Measurements from ENCODE around the gene TCEAL4. TPM values are rescaled to one million over a fixed set of nuclear protein-coding genes. Genes with fewer than 3 reads are reported as not detected.

The TCEAL4 gene
- total and polyA plus RNA-seq, 2 of the 13 experiments (the other 11 are each of a cell fraction or from before 2014, with no cell fraction given): 12.6 to 31.0 TPM

DNA sequence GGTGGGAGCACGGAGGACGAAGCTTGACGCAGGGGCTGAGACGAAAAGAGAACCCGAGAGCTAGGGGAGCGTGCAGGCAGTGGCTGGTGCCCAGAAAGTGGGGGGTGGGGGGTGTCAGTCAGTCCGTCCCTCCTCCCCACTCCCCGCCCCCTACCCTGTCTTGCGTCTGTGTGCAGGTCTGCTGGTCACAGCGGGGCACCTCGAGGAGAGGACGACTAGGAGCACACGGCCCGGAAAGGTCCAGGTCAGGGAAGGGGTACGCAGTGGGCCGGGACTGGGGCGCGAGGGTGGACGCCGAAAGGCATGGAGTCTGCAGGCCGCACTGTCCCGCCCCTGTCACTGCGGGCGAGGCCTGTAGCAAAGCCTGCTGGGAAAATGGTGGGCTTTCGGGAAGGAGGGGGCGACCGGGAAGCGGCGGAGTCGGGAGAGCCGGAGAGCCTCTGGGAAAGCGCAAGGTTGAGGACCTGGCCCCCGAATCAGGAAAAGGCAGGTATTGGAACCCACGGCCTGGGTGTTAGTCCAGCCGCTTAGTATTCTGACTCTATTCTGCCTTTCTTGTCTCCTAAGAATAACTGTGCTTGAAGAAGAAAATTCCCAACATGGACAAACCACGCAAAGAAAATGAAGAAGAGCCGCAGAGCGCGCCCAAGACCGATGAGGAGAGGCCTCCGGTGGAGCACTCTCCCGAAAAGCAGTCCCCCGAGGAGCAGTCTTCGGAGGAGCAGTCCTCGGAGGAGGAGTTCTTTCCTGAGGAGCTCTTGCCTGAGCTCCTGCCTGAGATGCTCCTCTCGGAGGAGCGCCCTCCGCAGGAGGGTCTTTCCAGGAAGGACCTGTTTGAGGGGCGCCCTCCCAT lies 44.2 kb downstream of the TCEAL4 start (continued):
- no peak for TF ChIP-seq LRRFIP1 (CRISPR knock-in tag; conservative IDR thresholded peaks at IDR 0.05)
- TF ChIP-seq, protein P1, sequence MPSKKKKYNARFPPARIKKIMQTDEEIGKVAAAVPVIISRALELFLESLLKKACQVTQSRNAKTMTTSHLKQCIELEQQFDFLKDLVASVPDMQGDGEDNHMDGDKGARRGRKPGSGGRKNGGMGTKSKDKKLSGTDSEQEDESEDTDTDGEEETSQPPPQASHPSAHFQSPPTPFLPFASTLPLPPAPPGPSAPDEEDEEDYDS (CRISPR knock-in tag; IDR thresholded peaks at IDR 0.05): no peak
- TF ChIP-seq, protein P2, sequence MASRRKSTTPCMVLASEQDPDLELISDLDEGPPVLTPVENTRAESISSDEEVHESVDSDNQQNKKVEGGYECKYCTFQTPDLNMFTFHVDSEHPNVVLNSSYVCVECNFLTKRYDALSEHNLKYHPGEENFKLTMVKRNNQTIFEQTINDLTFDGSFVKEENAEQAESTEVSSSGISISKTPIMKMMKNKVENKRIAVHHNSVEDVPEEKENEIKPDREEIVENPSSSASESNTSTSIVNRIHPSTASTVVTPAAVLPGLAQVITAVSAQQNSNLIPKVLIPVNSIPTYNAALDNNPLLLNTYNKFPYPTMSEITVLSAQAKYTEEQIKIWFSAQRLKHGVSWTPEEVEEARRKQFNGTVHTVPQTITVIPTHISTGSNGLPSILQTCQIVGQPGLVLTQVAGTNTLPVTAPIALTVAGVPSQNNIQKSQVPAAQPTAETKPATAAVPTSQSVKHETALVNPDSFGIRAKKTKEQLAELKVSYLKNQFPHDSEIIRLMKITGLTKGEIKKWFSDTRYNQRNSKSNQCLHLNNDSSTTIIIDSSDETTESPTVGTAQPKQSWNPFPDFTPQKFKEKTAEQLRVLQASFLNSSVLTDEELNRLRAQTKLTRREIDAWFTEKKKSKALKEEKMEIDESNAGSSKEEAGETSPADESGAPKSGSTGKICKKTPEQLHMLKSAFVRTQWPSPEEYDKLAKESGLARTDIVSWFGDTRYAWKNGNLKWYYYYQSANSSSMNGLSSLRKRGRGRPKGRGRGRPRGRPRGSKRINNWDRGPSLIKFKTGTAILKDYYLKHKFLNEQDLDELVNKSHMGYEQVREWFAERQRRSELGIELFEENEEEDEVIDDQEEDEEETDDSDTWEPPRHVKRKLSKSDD (CRISPR knock-in tag; IDR thresholded peaks at IDR 0.05; ENCODE audit: low read depth): 0 out of 2 replicates have a peak, but pooled peaks have one; percentile 24
- TF ChIP-seq IKZF4 (CRISPR knock-in tag; IDR thresholded peaks at IDR 0.05; ENCODE audit: borderline replicate concordance, low read depth, not compliant biosample characterization): peak; percentile 30
- TF ChIP-seq, protein P3, sequence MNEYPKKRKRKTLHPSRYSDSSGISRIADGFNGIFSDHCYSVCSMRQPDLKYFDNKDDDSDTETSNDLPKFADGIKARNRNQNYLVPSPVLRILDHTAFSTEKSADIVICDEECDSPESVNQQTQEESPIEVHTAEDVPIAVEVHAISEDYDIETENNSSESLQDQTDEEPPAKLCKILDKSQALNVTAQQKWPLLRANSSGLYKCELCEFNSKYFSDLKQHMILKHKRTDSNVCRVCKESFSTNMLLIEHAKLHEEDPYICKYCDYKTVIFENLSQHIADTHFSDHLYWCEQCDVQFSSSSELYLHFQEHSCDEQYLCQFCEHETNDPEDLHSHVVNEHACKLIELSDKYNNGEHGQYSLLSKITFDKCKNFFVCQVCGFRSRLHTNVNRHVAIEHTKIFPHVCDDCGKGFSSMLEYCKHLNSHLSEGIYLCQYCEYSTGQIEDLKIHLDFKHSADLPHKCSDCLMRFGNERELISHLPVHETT (CRISPR knock-in tag; conservative IDR thresholded peaks at IDR 0.05): no peak
- TF ChIP-seq, protein P4, sequence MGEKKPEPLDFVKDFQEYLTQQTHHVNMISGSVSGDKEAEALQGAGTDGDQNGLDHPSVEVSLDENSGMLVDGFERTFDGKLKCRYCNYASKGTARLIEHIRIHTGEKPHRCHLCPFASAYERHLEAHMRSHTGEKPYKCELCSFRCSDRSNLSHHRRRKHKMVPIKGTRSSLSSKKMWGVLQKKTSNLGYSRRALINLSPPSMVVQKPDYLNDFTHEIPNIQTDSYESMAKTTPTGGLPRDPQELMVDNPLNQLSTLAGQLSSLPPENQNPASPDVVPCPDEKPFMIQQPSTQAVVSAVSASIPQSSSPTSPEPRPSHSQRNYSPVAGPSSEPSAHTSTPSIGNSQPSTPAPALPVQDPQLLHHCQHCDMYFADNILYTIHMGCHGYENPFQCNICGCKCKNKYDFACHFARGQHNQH (CRISPR knock-in tag; IDR thresholded peaks at IDR 0.05): no peak
- no peak for TF ChIP-seq DMTF1 (CRISPR knock-in tag; IDR thresholded peaks at IDR 0.05)
- TF ChIP-seq ZNF256 (CRISPR knock-in tag; conservative IDR thresholded peaks at IDR 0.05): no peak
- TF ChIP-seq ZFX (CRISPR knock-in tag; IDR thresholded peaks at IDR 0.05; ENCODE audit: low read depth): peak; percentile 94
- TF ChIP-seq, protein P5, sequence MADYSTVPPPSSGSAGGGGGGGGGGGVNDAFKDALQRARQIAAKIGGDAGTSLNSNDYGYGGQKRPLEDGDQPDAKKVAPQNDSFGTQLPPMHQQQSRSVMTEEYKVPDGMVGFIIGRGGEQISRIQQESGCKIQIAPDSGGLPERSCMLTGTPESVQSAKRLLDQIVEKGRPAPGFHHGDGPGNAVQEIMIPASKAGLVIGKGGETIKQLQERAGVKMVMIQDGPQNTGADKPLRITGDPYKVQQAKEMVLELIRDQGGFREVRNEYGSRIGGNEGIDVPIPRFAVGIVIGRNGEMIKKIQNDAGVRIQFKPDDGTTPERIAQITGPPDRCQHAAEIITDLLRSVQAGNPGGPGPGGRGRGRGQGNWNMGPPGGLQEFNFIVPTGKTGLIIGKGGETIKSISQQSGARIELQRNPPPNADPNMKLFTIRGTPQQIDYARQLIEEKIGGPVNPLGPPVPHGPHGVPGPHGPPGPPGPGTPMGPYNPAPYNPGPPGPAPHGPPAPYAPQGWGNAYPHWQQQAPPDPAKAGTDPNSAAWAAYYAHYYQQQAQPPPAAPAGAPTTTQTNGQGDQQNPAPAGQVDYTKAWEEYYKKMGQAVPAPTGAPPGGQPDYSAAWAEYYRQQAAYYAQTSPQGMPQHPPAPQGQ (CRISPR knock-in tag; IDR thresholded peaks at IDR 0.05; ENCODE audit: borderline replicate concordance): no peak
- TF ChIP-seq ATF6 (CRISPR knock-in tag; conservative IDR thresholded peaks at IDR 0.05): no peak

Data from HepG2 (cell line).